ENCODE data around the gene PNRC1. TPM values are rescaled to one million over a fixed set of nuclear protein-coding genes. Genes with fewer than 3 reads are reported as not detected.
"Not testable (repeated sequence)": the region's sequence is repeated elsewhere in the genome, so short reads cannot be mapped to it uniquely, and the experiment has no call there.

PNRC1 gene
- total RNA-seq, 1 donor from 2014 or later, result 333 TPM

- ATAC-seq (no peak), DNase-seq (ENCODE audit: low spot score) (no peak)
- intact Hi-C loops (cut with DNase I), result no loop called here
Observed at GRCh38 chr6:89084542-89084941, 4.0 kb downstream of the PNRC1 start.

- no peak for ATAC-seq
- intact Hi-C loops (cut with DNase I), result no loop called here
- no peak for DNase-seq (ENCODE audit: low spot score)
Observed at GRCh38 chr6:89084954-89085353, 4.4 kb downstream of the PNRC1 start.

GRCh38 chr6:89085409-89086205 lies 5.1 kb downstream of the PNRC1 start:
- ATAC-seq, result no peak
- DNase-seq (ENCODE audit: low spot score), result no peak
- intact Hi-C loops (cut with DNase I), result no loop called here

- no peak for ATAC-seq
- no peak for DNase-seq (ENCODE audit: low spot score)
- intact Hi-C loops (cut with DNase I), result no loop called here
Observed at GRCh38 chr6:89087881-89088280, 7.3 kb downstream of the PNRC1 start.

- DNase-seq (ENCODE audit: low spot score) (no peak), ATAC-seq (peak; percentile 44)
- intact Hi-C loops (cut with DNase I), result no loop called here
Observed at GRCh38 chr6:89098461-89098860, 17.9 kb downstream of the PNRC1 start.

- no peak for DNase-seq (ENCODE audit: low spot score)
- intact Hi-C loops (cut with DNase I), result no loop called here
- peak; percentile 88 for ATAC-seq
Observed at GRCh38 chr6:89100114-89100513, 19.6 kb downstream of the PNRC1 start.

- ATAC-seq (no peak), DNase-seq (ENCODE audit: low spot score) (no peak)
- intact Hi-C loops (cut with DNase I), result no loop called here
Observed at GRCh38 chr6:89110284-89110683, 29.7 kb downstream of the PNRC1 start.

GRCh38 chr6:89111933-89112332 lies 31.4 kb downstream of the PNRC1 start:
- DNase-seq (ENCODE audit: low spot score) (no peak), ATAC-seq (no peak)
- intact Hi-C loops (cut with DNase I), result no loop called here

GRCh38 chr6:89116702-89117101 lies 36.2 kb downstream of the PNRC1 start:
- ATAC-seq, result no peak
- DNase-seq (ENCODE audit: low spot score), result no peak
- intact Hi-C loops (cut with DNase I), result no loop called here

- intact Hi-C loops (cut with DNase I), result no loop called here
- ATAC-seq (peak; percentile 73), DNase-seq (ENCODE audit: low spot score) (no peak)
Observed at GRCh38 chr6:89117211-89118108, 36.9 kb downstream of the PNRC1 start, which contains the start of gene SRSF12. SRSF12 (minus strand) TSS chr6:89118071; CDS start chr6:89117887, 184 bp downstream.

- DNase-seq (ENCODE audit: low spot score), result no peak
- no peak for ATAC-seq
- intact Hi-C loops (cut with DNase I), result no loop called here
Observed at GRCh38 chr6:89118931-89119330, 38.4 kb downstream of the PNRC1 start.

GRCh38 chr6:89120371-89120770 lies 39.8 kb downstream of the PNRC1 start:
- ATAC-seq (no peak), DNase-seq (ENCODE audit: low spot score) (no peak)
- intact Hi-C loops (cut with DNase I), result no loop called here

GRCh38 chr6:89121934-89122333 lies 41.4 kb downstream of the PNRC1 start:
- DNase-seq (ENCODE audit: low spot score) (no peak), ATAC-seq (no peak)
- intact Hi-C loops (cut with DNase I), result no loop called here

GRCh38 chr6:89122625-89123024 lies 42.1 kb downstream of the PNRC1 start:
- ATAC-seq, result peak; percentile 61
- intact Hi-C loops (cut with DNase I), result no loop called here
- DNase-seq (ENCODE audit: low spot score), result no peak

GRCh38 chr6:89128256-89128671 lies 47.7 kb downstream of the PNRC1 start:
- ATAC-seq; intact Hi-C loops (cut with DNase I); DNase-seq (ENCODE audit: low spot score): not testable (repeated sequence)

GRCh38 chr6:89131599-89131998 lies 51.0 kb downstream of the PNRC1 start:
- intact Hi-C loops (cut with DNase I), result no loop called here
- no peak for ATAC-seq
- no peak for DNase-seq (ENCODE audit: low spot score)

GRCh38 chr6:89132057-89132456 lies 51.5 kb downstream of the PNRC1 start:
- ATAC-seq (no peak), DNase-seq (ENCODE audit: low spot score) (no peak)
- intact Hi-C loops (cut with DNase I), result no loop called here

- ATAC-seq, result no peak
- intact Hi-C loops (cut with DNase I), result no loop called here
Observed at GRCh38 chr6:89133981-89134380, 53.4 kb downstream of the PNRC1 start.

GRCh38 chr6:89134723-89135122 lies 54.2 kb downstream of the PNRC1 start:
- no peak for DNase-seq (ENCODE audit: low spot score)
- ATAC-seq, result no peak
- intact Hi-C loops (cut with DNase I), result no loop called here

More at GRCh38 chr6:89133981-89134380, 53.4 kb downstream of the PNRC1 start:
- no peak for DNase-seq (ENCODE audit: low spot score)

Measured in sciatic nerve (tissue), 2 donors.